Lower lobe of right lung (tissue), 2 donors: Measurements from ENCODE around the gene SBF1. TPM values are rescaled to one million over a fixed set of nuclear protein-coding genes. Genes with fewer than 3 reads are reported as not detected.

ENCODE experiments used
- ATAC-seq, 2 donors: fragments of 200-7000 bp; cut with Tn5 transposase; one replicate each; pipeline ENCODE4 v1.9.1; 2020 to 2022; ENCODE audit warnings: mild to moderate bottlenecking in 2 of 2, moderate library complexity in 2 of 2
- DNase-seq: peaks from one replicate; pipeline ENCODE4 v3.0.0-alpha.2; 2020
- H3K27ac ChIP-seq: fragments of 200-600 bp; one replicate; pipeline ENCODE4 v1.8.0; 2022
- H3K27me3 ChIP-seq: fragments of 200-600 bp; one replicate; pipeline ENCODE4 v1.8.0; 2022; ENCODE audit warnings: low read depth
- H3K36me3 ChIP-seq: fragments of 200-600 bp; one replicate; pipeline ENCODE4 v1.8.0; 2022; ENCODE audit warnings: mild to moderate bottlenecking
- H3K4me1 ChIP-seq: fragments of 200-600 bp; one replicate; pipeline ENCODE4 v1.8.0; 2022
- H3K4me3 ChIP-seq: fragments of 200-600 bp; one replicate; pipeline ENCODE4 v1.8.0; 2022; ENCODE audit warnings: mild to moderate bottlenecking
- H3K9me3 ChIP-seq: fragments of 200-600 bp; one replicate; pipeline ENCODE4 v1.8.0; 2022
- CTCF ChIP-seq: fragments of 200-600 bp; IDR thresholded peaks from one replicate; pipeline ENCODE4 v1.8.0; 2022; ENCODE audit warnings: antibody characterized with exemption, mild to moderate bottlenecking
- intact Hi-C: fragments of 100-400 bp; cut with DNase I; formaldehyde crosslinking; loops from one replicate; pipeline ENCODE4 v1.11.0; 2022
- total RNA-seq: library from RNA; stranded (reverse); fragmentation: NEBNext Ultra II Directional; extraction: Animal tissue kit (Norgen Biotek cat#: 25700); gene quantifications from one replicate; pipeline ENCODE4 v1.2.1, GENCODE V29; 2021
- donor health status: DM: no; HTN: yes; CAD: no; lungs with severe emphysema.

Gene SBF1
- total RNA-seq, 1 donor from 2014 or later = 59.0 TPM

- no peak for TF ChIP-seq CTCF
- no peaks in the 10 kb centered on the region for H3K27me3 ChIP-seq
- peaks cover 84% of the 10 kb centered on the region for H3K36me3 ChIP-seq
- H3K4me1 ChIP-seq = no peaks in the 10 kb centered on the region
- no peaks in the 10 kb centered on the region for H3K9me3 ChIP-seq
- H3K27ac ChIP-seq = no peak overlapping the region
- ATAC-seq = peak in 1 of 2 donors; percentile 5
- intact Hi-C loops = no loop called here
- no peak overlapping the region for H3K4me3 ChIP-seq
- no peak for DNase-seq
Observed at GRCh38 chr22:50432131-50432876, 42.5 kb downstream of the SBF1 start.

- DNase-seq = no peak
- Histone ChIP-seq H3K4me1 (no peaks in the 10 kb centered on the region), H3K9me3 (no peaks in the 10 kb centered on the region), H3K27ac (no peak overlapping the region), H3K4me3 (no peak overlapping the region), H3K27me3 (no peaks in the 10 kb centered on the region), H3K36me3 (peaks cover 99% of the 10 kb centered on the region)
- TF ChIP-seq CTCF = no peak
- ATAC-seq = no peak
- intact Hi-C loops = no loop called here
Observed at GRCh38 chr22:50425179-50425916, 49.5 kb downstream of the SBF1 start.

- intact Hi-C loops = no loop called here
Observed at GRCh38 chr22:50423956-50424355, 50.9 kb downstream of the SBF1 start.

GRCh38 chr22:50422961-50423815 is 51.6 kb downstream of the SBF1 start:
- DNase-seq (no peak), ATAC-seq (no peak)
- no peaks in the 10 kb centered on the region for H3K9me3 ChIP-seq
- no peaks in the 10 kb centered on the region for H3K4me1 ChIP-seq
- no peak overlapping the region for H3K4me3 ChIP-seq
- H3K27ac ChIP-seq = no peak overlapping the region
- intact Hi-C loops = no loop called here
- TF ChIP-seq CTCF = no peak
- peaks cover 99% of the 10 kb centered on the region for H3K36me3 ChIP-seq
- H3K27me3 ChIP-seq = no peaks in the 10 kb centered on the region

More at GRCh38 chr22:50423956-50424355, 50.9 kb downstream of the SBF1 start:
- Histone ChIP-seq H3K27me3 (no peaks in the 10 kb centered on the region), H3K36me3 (peaks cover 99% of the 10 kb centered on the region), H3K4me3 (no peak overlapping the region), H3K4me1 (no peaks in the 10 kb centered on the region), H3K27ac (no peak overlapping the region), H3K9me3 (no peaks in the 10 kb centered on the region)
- no peak for TF ChIP-seq CTCF
- ATAC-seq (no peak), DNase-seq (no peak)

- no peak for ATAC-seq
Observed at GRCh38 chr22:50422046-50422445, 52.8 kb downstream of the SBF1 start.

More at GRCh38 chr22:50422046-50422445, 52.8 kb downstream of the SBF1 start:
- H3K27ac ChIP-seq = no peak overlapping the region
- H3K27me3 ChIP-seq = no peaks in the 10 kb centered on the region
- peaks cover 99% of the 10 kb centered on the region for H3K36me3 ChIP-seq
- H3K9me3 ChIP-seq = no peaks in the 10 kb centered on the region
- H3K4me3 ChIP-seq = no peak overlapping the region
- intact Hi-C loops = no loop called here
- H3K4me1 ChIP-seq = no peaks in the 10 kb centered on the region
- no peak for TF ChIP-seq CTCF
- DNase-seq = no peak
